GM18867 (cell line): ENCODE measurements around the gene PDZD11.
"Not testable (repeated sequence)": the region's sequence is repeated elsewhere in the genome, so short reads cannot be mapped to it uniquely, and the experiment has no call there.

Experiments used
- ATAC-seq: cut with Tn5 transposase; IDR thresholded peaks from one replicate; pipeline ENCODE4 v1.9.1; 2021; ENCODE audit warnings: mild to moderate bottlenecking, moderate library complexity; ENCODE audit not compliant: unreplicated experiment

Gene PDZD11

GRCh38 chrX:70257423-70258288 is 32.1 kb downstream of the PDZD11 start:
- no peak for ATAC-seq

DNA sequence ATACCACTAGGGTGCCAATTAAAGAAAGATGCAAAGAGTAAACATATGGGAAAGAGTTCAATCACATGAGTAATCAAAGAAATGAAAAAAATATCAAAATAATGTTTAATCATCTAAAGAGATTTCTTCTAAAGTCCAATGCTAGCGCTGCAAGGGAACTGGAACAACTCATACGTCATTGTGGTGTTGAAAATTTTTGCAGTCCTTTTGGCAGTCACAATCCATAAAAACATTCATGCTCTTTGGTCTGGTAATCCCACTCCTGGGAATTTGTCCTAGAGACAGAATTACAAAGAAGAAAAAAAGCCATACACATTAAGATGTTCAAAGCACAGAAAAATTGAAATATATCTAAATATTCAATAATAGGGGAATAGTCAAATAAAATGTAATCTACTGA is 34.3 kb downstream of the PDZD11 start:
- no peak for ATAC-seq

DNA sequence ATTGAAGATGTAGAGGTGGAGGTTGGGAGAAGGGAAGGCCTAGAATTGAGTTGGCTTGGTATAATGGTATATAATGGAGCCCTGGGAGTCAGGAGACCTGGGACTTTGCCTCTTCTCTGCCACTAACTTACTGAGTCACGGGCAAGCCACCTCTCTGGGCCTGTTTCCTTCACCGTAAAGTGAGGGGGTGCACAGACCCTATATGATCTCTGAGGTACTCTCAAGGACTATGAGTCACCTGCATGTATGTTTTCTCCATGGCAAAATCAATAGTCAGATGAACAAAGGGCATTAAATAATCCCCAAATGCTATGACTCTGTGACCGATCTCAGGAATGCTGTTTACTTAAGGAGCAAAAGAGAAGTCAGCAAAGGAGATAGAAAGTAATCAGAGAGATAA is 34.8 kb downstream of the PDZD11 start:
- no peak for ATAC-seq

- ATAC-seq, result no peak
These were observed 35.7 kb downstream of the PDZD11 start for GRCh38 chrX:70254063-70254400.

- ATAC-seq, result no peak
These were observed 36.2 kb downstream of the PDZD11 start for GRCh38 chrX:70253377-70254062.

DNA sequence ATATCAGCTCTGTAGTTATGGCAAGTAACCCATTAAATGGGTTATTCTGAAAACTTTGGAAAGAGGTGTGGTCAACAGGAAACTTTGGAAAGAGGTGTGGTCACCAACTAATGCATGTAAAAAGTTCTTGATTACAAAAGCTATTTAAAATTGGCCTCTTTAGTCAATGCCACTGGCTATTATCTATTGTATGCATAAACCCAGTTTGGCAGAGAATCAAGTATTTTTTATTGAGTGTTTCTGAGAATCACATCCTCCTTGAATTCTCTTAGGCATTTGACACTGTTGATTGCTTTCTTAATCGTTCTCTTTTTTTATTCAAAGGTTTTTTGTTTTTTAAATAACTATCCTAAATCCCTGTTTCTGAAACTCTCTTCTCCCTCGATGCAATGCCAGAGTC is 37.2 kb downstream of the PDZD11 start:
- no peak for ATAC-seq

- ATAC-seq, result no peak
These were observed 42.5 kb downstream of the PDZD11 start for GRCh38 chrX:70247252-70247651.

DNA sequence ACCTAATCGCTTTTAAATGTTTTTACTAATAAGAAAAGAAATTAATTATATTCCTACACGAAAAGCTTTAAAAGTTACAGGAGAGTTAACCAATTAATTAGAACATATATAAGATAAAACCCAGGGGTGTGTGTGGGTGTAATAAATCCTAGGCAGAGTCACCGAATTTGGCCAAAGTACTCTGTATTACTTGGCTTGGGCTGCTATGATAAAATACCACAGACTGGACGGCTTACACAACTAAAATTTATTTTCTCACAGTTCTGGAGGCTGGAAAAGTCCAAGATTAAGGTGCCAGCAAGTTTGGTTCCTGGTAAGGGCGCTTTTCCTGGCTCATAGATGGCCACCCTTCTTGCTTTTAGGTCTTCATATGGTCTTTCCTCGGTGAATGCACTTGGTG is 44.8 kb downstream of the PDZD11 start:
- ATAC-seq, result no peak

DNA sequence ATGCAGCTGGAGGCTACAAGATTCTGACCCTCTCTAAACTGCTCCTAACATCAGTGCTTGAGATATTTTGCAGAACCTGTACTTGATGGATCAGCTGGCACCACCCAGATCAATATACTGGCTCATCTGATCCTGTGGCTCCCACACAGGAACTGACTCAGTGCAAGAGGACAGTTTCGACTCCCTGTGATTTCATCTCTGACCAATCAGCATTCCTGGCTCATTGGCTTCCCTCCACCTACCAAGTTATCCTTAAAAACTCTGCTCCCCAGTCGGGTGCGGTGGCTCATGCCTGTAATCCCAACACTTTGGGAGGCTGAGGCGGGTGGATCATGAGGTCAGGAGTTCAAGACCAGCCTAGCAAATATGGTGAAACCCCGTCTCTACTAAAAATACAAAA is 46.1 kb downstream of the PDZD11 start:
- not testable (repeated sequence) for ATAC-seq

DNA sequence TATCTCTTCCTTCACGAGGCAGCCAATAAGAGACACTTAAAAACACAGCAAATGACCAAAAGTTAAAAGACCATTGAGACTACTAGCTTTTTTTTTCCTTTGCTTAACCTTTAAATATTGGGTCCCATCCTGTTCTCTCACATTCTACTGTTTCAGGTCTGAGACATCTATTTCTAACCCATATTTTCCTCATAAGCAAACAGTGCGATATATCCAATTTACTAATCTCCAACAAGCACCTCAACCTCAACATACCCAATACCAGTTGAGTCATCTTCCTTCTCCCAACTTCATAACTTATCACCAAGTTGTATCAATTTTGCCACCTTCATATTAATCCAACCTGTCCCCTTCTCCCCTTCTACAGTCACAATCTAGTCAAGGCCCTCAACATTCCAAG is 48.2 kb downstream of the PDZD11 start:
- ATAC-seq, result no peak

DNA sequence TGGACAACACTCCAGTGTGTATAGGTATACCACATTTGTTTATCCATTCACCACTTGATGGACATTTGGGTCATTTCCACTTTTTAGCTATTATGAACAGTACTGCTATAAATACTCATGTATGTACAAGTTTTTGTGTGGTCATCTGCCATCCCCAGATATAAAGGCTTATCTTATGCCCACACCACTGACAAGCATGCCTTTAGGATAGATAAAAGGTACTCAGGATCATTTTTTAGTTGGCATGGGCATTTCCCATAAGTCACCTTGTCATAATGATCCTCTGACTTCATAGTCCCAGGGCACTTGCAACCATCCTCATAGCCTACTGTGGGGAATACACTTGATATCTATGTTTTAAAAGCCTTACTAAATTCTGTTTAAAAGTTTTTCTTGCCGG is 49.0 kb downstream of the PDZD11 start:
- ATAC-seq, result no peak
